GM19239 (cell line): Measurements from ENCODE around the gene MYMK.
A peak's percentile ranks its signal among the peaks of the same experiment; 100 is the strongest.

Source experiments
- DNase-seq: peaks from one replicate; pipeline ENCODE4 v3.0.0; 2011; ENCODE audit warnings: low spot score; ENCODE audit not compliant: insufficient read length
- FAIRE-seq: peaks from 2 replicates; lab custom pipeline; 2011; peaks lifted over from hg19 to GRCh38; lab: Jason Lieb, UNC

Gene MYMK

GRCh38 chr9:133490201-133490681 is 34.5 kb downstream of the MYMK start:
- FAIRE-seq (no peak), DNase-seq (no peak)

- no peak for DNase-seq
- FAIRE-seq: no peak
Measured at GRCh38 chr9:133489253-133490190, 35.2 kb downstream of the MYMK start.

- DNase-seq: no peak
- FAIRE-seq: no peak
Measured at GRCh38 chr9:133488686-133489252, 36.0 kb downstream of the MYMK start.

GRCh38 chr9:133487331-133487725 is 37.4 kb downstream of the MYMK start:
- DNase-seq (no peak), FAIRE-seq (no peak)

GRCh38 chr9:133485531-133486260 is 39.1 kb downstream of the MYMK start:
- peak; percentile 50 for DNase-seq
- FAIRE-seq: no peak

GRCh38 chr9:133484671-133485437 is 39.9 kb downstream of the MYMK start:
- FAIRE-seq: no peak
- DNase-seq: no peak

- DNase-seq: no peak
- no peak for FAIRE-seq
Measured at GRCh38 chr9:133483611-133484010, 41.1 kb downstream of the MYMK start.

GRCh38 chr9:133478851-133479711 is 45.7 kb downstream of the MYMK start, which contains the start of gene SLC2A6:
SLC2A6 (minus strand) TSS chr9:133479099; CDS start chr9:133479059, 40 bp downstream.
- FAIRE-seq: peak; percentile 73
- DNase-seq: peak; percentile 98

- peak; percentile 63 for DNase-seq
- FAIRE-seq: peak; percentile 78
Measured at GRCh38 chr9:133477992-133478850, 46.5 kb downstream of the MYMK start.

GRCh38 chr9:133477461-133477860 is 47.3 kb downstream of the MYMK start:
- FAIRE-seq (no peak), DNase-seq (no peak)

GRCh38 chr9:133476941-133477340 is 47.8 kb downstream of the MYMK start:
- DNase-seq (no peak), FAIRE-seq (no peak)

GRCh38 chr9:133476036-133476931 is 48.5 kb downstream of the MYMK start:
- DNase-seq: no peak
- no peak for FAIRE-seq

- DNase-seq (no peak), FAIRE-seq (no peak)
Measured at GRCh38 chr9:133475292-133476012, 49.3 kb downstream of the MYMK start.

- no peak for DNase-seq
- FAIRE-seq: no peak
Measured at GRCh38 chr9:133474853-133475252, 49.9 kb downstream of the MYMK start.

GRCh38 chr9:133474215-133474614 is 50.5 kb downstream of the MYMK start:
- DNase-seq: no peak
- FAIRE-seq: no peak

- DNase-seq (no peak), FAIRE-seq (no peak)
Measured at GRCh38 chr9:133473743-133474142, 51.0 kb downstream of the MYMK start.
